NCI-H82 (cell line): ENCODE results near the gene PEPD.

ENCODE experiments used
- DNase-seq: peaks from one replicate; lab custom pipeline; 2025; lab: John Stamatoyannopoulos, UW

Gene PEPD

DNA sequence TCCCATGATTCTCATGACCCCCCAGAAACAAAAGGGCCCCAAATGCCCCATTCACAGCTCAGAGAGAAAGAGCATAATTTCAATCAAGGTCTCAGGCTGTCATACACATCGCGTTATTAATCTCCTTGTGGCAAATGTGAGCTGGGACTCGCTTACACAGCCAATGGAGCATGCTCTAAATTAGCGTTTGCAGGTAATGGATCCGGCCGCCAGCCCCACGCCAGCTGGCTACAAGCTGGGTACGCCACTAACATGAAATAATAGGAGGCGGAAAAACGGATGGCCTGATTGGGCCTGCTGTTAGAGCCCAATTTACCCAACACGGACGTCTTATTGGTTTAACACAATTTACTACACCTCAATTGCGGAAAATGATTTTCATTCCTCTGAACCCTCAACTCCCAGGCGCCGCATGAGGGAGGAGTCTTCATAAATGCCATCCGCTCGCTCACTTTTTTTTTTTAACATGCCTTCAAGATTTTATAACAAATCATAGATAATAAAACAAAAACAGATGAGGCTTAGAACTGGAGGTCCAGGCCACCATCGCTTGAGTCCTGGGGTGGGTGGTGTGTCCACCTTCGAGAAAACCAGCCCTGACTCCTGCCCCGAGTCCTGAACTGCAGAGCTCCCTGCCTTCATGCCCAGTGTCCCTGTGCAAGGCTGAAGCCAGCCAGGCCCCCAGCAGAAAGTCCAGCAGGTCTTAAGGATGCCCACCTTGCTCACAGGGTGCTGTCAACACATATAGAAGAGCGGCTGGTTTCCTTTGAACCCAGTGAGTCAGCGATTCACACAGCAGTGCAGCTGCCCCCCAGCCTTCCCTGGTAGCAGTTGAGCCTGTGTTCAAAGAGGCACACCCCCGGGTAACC, 62.1 kb downstream of the PEPD start:
- DNase-seq = peak; percentile 10

DNA sequence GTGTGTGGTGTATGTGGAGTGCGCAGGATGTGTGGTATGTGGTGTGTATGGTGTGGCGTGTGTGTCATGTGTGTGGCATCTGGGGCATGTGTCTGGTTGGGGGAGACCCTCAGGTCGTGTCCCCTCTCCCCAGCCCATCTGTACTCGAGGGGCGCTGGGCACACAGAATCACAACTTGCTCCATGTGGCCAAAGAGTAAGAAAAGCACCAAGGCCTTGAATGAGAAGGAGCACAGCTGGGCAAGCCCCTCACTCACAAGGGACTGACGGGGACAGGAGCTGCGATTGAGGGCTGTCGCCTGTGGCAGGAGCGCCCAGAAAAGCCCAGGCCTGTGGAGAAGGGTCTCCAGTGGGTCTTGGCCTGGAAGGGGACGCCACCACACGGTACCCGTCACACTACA, 62.8 kb downstream of the PEPD start:
- DNase-seq = no peak

GRCh38 chr19:33458171-33458633, 63.4 kb downstream of the PEPD start:
- no peak for DNase-seq

- DNase-seq = no peak
Observed at GRCh38 chr19:33456845-33457220, 64.8 kb downstream of the PEPD start.

- no peak for DNase-seq
Observed at GRCh38 chr19:33456076-33456844, 65.3 kb downstream of the PEPD start.

- no peak for DNase-seq
Observed at GRCh38 chr19:33453265-33453664, 68.3 kb downstream of the PEPD start.

DNA sequence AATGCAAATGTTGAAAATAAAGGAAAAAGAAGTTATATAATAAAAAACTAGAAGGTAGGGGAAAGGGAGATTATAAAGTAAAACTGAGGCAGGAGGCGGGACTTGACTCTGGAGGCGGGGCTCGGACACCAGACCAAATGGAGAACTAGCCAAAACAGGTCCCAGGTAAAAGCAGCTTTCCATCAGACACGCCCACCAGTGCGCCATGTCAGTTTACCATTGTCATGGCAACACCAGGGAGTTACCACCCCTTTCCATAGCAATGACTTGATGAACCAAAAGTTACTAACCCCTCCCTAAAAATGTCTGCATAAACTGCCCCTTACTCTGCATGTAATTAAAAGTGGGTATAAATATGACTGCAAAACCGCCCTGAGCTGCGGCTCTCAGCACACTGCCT, 70.9 kb downstream of the PEPD start:
- no peak for DNase-seq

GRCh38 chr19:33449799-33450198, 71.8 kb downstream of the PEPD start:
- DNase-seq = no peak

- DNase-seq = no peak
Observed at GRCh38 chr19:33448159-33448516, 73.5 kb downstream of the PEPD start.

- DNase-seq = no peak
Observed at GRCh38 chr19:33447336-33448158, 74.0 kb downstream of the PEPD start.

- no peak for DNase-seq
Observed at GRCh38 chr19:33446330-33447293, 75.0 kb downstream of the PEPD start.

GRCh38 chr19:33445442-33446329, 75.9 kb downstream of the PEPD start:
- DNase-seq = no peak

- no peak for DNase-seq
Observed at GRCh38 chr19:33444562-33445441, 76.8 kb downstream of the PEPD start.

DNA sequence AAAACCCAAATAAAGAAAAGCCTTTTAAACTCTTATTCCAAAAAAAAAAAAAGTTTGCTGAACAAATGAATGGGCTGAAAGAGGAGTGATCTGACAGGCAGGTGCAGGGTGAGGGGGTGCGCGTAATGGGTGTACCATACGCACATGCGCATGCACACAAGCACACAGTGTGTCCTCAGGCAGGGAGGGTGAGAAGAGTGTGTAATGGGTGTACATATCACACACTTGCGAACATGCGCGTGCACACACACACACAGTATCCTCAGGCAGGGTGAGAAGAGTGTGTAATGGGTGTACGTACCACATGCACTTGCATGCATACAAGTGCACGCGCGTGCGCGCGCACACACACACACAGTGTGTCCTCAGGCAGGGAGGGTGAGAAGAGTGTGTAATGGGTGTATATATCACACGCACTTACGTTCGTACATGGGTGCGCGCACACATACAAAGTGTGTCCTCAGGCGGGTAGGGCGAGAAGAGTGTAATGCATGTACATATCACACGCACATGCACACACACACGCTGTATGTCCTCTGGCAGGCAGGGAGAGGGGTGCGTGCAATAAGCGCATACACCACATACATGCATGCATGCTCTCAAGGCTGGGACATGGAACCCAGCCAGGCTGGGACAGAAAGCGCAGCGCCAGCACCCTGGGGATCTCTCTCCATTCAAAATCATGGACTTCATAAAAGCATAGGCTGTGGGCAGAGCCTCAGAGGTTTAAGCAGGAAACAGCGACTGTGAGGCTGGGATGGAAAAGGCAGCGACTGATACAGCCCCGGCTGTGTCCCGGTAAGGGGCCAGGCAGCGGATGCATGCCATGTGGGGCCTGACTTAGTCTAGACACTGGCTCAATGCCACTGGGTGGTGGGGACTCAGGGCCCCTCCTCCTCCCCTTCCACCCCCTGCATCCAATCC, 77.7 kb downstream of the PEPD start:
- no peak for DNase-seq

DNA sequence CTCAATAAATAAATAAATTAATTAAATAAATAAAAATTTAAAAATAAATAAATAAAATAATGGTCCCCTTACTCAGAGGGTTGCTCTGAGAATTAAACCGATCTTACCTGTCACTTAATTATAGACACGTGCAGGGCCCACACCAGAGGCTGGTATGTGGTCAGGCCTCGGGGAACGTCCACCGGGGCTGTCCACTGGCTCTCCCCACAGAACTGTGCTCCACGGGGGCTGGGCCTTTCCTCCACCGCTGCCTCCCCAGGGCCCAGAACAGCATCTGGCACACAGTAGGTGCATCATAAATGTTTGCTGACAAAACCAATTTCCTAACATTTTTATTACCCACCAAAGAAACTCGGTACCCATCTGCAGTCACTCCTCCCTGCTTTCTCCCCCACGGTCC, 78.9 kb downstream of the PEPD start:
- DNase-seq = no peak

GRCh38 chr19:33441828-33442227, 79.8 kb downstream of the PEPD start:
- DNase-seq = no peak

- DNase-seq = no peak
Observed at GRCh38 chr19:33441277-33441699, 80.3 kb downstream of the PEPD start.

GRCh38 chr19:33440682-33441081, 80.9 kb downstream of the PEPD start:
- DNase-seq = no peak
